Measurements from ENCODE around the gene POM121. TPM values are rescaled to one million over a fixed set of nuclear protein-coding genes. Genes with fewer than 3 reads are reported as not detected.
"Not testable (repeated sequence)": the region's sequence is repeated elsewhere in the genome, so short reads cannot be mapped to it uniquely, and the experiment has no call there.

The POM121 gene
- total and polyA plus RNA-seq, 2 of the 8 experiments (the other 6 are each of a cell fraction or from before 2014, with no cell fraction given) = 11.5 to 57.0 TPM

GRCh38 chr7:72960626-72961345 lies 35.9 kb downstream of the POM121 start:
- H3K79me1 ChIP-seq (ENCODE audit: low read depth, low read length); H3K56ac ChIP-seq (replicated peaks; ENCODE audit: insufficient read length, low read depth, low read length); H3K36me3 ChIP-seq (ENCODE audit: control insufficient read depth in 2 of 4, insufficient read depth in 4 of 4, low read length in 3 of 4); H3K4me3 ChIP-seq (ENCODE audit: extremely low read depth in 1 of 4, insufficient read depth in 2 of 4, low read depth in 3 of 4, low read length in 4 of 4); H4K5ac ChIP-seq (ENCODE audit: insufficient read length, low read depth, low read length); H3K9ac ChIP-seq (replicated peaks in 1 of 4; ENCODE audit: extremely low read depth in 1 of 4, low read depth in 3 of 4, low read length in 3 of 4); H3K27me3 ChIP-seq (replicated peaks in 1 of 4; ENCODE audit: control insufficient read depth in 3 of 4, extremely low read depth in 1 of 4, insufficient read depth in 3 of 4, low read length in 3 of 4); POLR2A ChIA-PET (ENCODE audit: partially characterized antibody); H2AFZ ChIP-seq (ENCODE audit: low read length); H3K9me3 ChIP-seq (ENCODE audit: insufficient read depth in 2 of 2, low read depth in 1 of 2, low read length in 1 of 2); H3K14ac ChIP-seq (ENCODE audit: insufficient read length); H3K4ac ChIP-seq (replicated peaks; ENCODE audit: insufficient read length, low read depth, low read length); H2BK12ac ChIP-seq (ENCODE audit: low read depth, low read length); H3K4me1 ChIP-seq (replicated peaks in 1 of 4; ENCODE audit: control insufficient read depth in 3 of 4, insufficient read depth in 4 of 4, low read length in 3 of 4); H2AK5ac ChIP-seq (ENCODE audit: low read depth, low read length); H3K27ac ChIP-seq (ENCODE audit: low read depth, low read length); H2BK15ac ChIP-seq (ENCODE audit: low read length); H3K4me2 ChIP-seq (ENCODE audit: insufficient read depth in 1 of 2, low read depth in 2 of 2, low read length in 2 of 2); H3K23me2 ChIP-seq (ENCODE audit: low read depth, low read length); DNase-seq (ENCODE audit: low read depth in 1 of 2, low spot score in 2 of 2); CTCF ChIA-PET (ENCODE audit: partially characterized antibody); H2BK120ac ChIP-seq (replicated peaks; ENCODE audit: low read depth, low read length); H4K91ac ChIP-seq (replicated peaks; ENCODE audit: insufficient read length, low read length); H3K79me2 ChIP-seq (ENCODE audit: control insufficient read depth in 1 of 2, insufficient read depth in 2 of 2, low read length in 2 of 2); H4K8ac ChIP-seq (ENCODE audit: extremely low read depth, insufficient read depth, low read length); FAIRE-seq; H2BK5ac ChIP-seq (ENCODE audit: low read depth, low read length); H3K23ac ChIP-seq (ENCODE audit: insufficient read length); H4K20me1 ChIP-seq (replicated peaks in 1 of 2; ENCODE audit: control insufficient read depth in 1 of 2, insufficient read depth in 2 of 2, low read length in 2 of 2); H3K18ac ChIP-seq (ENCODE audit: extremely low read depth, low read length); H2BK20ac ChIP-seq (ENCODE audit: low read length): not testable (repeated sequence)
- WGBS, 2 experiments (ENCODE audit: extremely low coverage in 1 of 2, insufficient coverage in 1 of 2, insufficient read length in 1 of 2, insufficient replicate concordance in 2 of 2, low coverage in 1 of 2, low lambda C conversion rate in 2 of 2, missing lambda C conversion rate in 1 of 2) = no CpG with 5 or more reads among the region's 20 CpGs

- H3K4me1 ChIP-seq (replicated peaks in 1 of 4; ENCODE audit: control insufficient read depth in 3 of 4, insufficient read depth in 4 of 4, low read length in 3 of 4); H3K27ac ChIP-seq (ENCODE audit: low read depth, low read length); H3K14ac ChIP-seq (ENCODE audit: insufficient read length); H3K18ac ChIP-seq (ENCODE audit: extremely low read depth, low read length); H3K79me2 ChIP-seq (ENCODE audit: control insufficient read depth in 1 of 2, insufficient read depth in 2 of 2, low read length in 2 of 2); H2BK5ac ChIP-seq (ENCODE audit: low read depth, low read length); H4K8ac ChIP-seq (ENCODE audit: extremely low read depth, insufficient read depth, low read length); H2AK5ac ChIP-seq (ENCODE audit: low read depth, low read length); H4K5ac ChIP-seq (ENCODE audit: insufficient read length, low read depth, low read length); H2BK12ac ChIP-seq (ENCODE audit: low read depth, low read length); H2BK120ac ChIP-seq (replicated peaks; ENCODE audit: low read depth, low read length); H2BK15ac ChIP-seq (ENCODE audit: low read length); H3K79me1 ChIP-seq (ENCODE audit: low read depth, low read length); H3K9ac ChIP-seq (replicated peaks in 1 of 4; ENCODE audit: extremely low read depth in 1 of 4, low read depth in 3 of 4, low read length in 3 of 4); H3K56ac ChIP-seq (replicated peaks; ENCODE audit: insufficient read length, low read depth, low read length); H4K20me1 ChIP-seq (replicated peaks in 1 of 2; ENCODE audit: control insufficient read depth in 1 of 2, insufficient read depth in 2 of 2, low read length in 2 of 2); H3K4me2 ChIP-seq (ENCODE audit: insufficient read depth in 1 of 2, low read depth in 2 of 2, low read length in 2 of 2); POLR2A ChIA-PET (ENCODE audit: partially characterized antibody); DNase-seq (ENCODE audit: low read depth in 1 of 2, low spot score in 2 of 2); H3K27me3 ChIP-seq (replicated peaks in 1 of 4; ENCODE audit: control insufficient read depth in 3 of 4, extremely low read depth in 1 of 4, insufficient read depth in 3 of 4, low read length in 3 of 4); H3K9me3 ChIP-seq (ENCODE audit: insufficient read depth in 2 of 2, low read depth in 1 of 2, low read length in 1 of 2); H3K23ac ChIP-seq (ENCODE audit: insufficient read length); H4K91ac ChIP-seq (replicated peaks; ENCODE audit: insufficient read length, low read length); H3K4me3 ChIP-seq (ENCODE audit: extremely low read depth in 1 of 4, insufficient read depth in 2 of 4, low read depth in 3 of 4, low read length in 4 of 4); FAIRE-seq; CTCF ChIA-PET (ENCODE audit: partially characterized antibody); H3K36me3 ChIP-seq (ENCODE audit: control insufficient read depth in 2 of 4, insufficient read depth in 4 of 4, low read length in 3 of 4); H3K4ac ChIP-seq (replicated peaks; ENCODE audit: insufficient read length, low read depth, low read length); H2AFZ ChIP-seq (ENCODE audit: low read length); H2BK20ac ChIP-seq (ENCODE audit: low read length); H3K23me2 ChIP-seq (ENCODE audit: low read depth, low read length): not testable (repeated sequence)
- WGBS, 2 experiments (ENCODE audit: extremely low coverage in 1 of 2, insufficient coverage in 1 of 2, insufficient read length in 1 of 2, insufficient replicate concordance in 2 of 2, low coverage in 1 of 2, low lambda C conversion rate in 2 of 2, missing lambda C conversion rate in 1 of 2) = no CpG with 5 or more reads among the region's 9 CpGs
These were observed 36.4 kb downstream of the POM121 start for GRCh38 chr7:72961346-72961650.

All from H1 (cell line).